AG09319 (cell line): ENCODE data around the gene SLC17A7.

Experiments used
- DNase-seq: peaks from one replicate; pipeline ENCODE4 v3.0.0-alpha.2; 2010; ENCODE audit warnings: low read depth; ENCODE audit errors: extremely low read depth
- CTCF ChIP-seq: IDR thresholded peaks from 2 replicates; pipeline ENCODE4 v1.5.1; 2011; ENCODE audit warnings: low read depth, mild to moderate bottlenecking, inconsistent platforms, low read length, moderate library complexity

Gene SLC17A7

DNA sequence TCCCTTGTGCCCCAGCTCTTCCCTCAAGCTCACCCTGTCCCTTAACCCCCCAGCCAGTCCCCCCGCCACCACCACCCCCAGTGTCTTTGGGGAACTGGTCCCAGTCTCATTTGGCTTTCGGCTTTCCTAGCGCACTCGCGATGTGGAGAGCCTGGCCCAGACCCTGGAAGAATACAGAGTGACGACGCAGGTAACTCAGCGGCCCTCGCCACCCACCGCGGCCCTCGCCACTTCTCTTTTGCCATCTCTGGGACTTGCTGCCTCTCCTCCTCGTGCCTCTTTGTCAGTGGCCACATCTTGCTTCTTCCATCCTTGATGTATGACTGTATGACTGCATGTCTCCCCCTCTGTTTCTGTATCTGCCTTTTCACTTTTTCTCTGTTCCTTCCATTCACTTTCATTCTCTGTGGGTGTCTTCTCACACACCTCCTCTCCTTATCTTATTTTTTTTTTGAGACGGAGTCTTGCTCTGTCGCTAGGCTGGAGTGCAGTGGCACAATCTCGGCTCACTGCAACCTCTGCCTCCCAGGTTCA is 33.8 kb downstream of the SLC17A7 start:
- TF ChIP-seq CTCF, result no peak

DNA sequence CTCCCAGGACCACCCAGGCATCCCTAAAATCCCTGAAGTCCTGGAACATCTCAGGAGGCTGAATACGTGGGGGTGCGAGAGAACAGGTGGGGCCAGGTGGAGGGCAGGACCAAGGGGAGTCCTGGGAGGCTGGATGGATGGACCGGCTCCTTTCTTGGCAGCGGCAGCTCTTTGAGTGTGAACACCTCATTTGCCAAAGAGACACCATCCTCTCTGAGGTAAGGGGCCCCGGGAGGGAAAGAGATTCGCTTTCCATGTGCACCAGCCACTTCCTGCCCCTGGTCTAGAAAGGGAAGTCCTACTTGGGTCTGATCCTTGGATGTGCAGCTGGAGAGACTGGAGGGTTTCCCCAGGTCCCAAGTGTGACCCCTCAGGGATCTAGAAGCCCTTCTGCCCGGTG is 34.2 kb downstream of the SLC17A7 start:
- no peak for DNase-seq
- no peak for TF ChIP-seq CTCF

More for the DNA sequence above, 33.8 kb downstream of the SLC17A7 start:
- no peak for DNase-seq

DNA sequence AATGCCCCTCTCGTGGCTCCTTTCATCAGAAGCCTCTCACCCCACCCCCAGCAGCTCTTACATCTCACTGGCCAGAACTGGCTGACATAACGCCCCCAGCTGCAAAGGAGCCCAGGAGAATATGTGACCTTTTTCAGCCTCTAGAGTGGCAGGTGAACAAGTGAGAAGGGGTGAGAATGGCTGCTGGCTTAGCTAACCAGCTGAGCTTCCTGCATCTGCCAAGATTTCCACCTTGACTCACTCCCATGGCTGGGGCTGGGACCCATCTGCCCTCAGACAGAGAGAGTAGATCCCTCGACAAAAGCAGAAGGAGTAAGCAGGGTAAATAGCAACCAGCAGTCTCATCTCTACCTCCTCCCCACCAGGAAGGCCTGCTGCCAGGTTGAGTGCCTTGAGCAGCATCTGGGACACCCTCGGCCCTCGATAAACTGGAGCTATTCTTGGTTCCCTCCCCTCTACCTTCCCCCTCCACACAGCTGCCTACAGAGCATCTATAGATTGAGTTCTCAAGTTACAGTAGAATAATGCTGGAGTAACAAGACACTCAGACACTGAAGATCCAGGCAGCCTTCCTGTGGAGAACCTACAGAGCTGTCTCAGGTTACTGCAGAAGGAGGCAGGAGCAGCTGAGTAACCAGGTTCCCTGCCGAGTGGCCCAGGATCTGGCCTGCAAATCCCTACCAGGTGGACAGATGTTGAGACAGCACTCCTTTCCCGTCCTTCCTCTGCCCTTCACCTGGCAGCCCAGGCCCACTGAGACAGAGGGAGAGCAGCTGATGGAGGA is 37.7 kb downstream of the SLC17A7 start:
- TF ChIP-seq CTCF, result no peak
- no peak for DNase-seq

DNA sequence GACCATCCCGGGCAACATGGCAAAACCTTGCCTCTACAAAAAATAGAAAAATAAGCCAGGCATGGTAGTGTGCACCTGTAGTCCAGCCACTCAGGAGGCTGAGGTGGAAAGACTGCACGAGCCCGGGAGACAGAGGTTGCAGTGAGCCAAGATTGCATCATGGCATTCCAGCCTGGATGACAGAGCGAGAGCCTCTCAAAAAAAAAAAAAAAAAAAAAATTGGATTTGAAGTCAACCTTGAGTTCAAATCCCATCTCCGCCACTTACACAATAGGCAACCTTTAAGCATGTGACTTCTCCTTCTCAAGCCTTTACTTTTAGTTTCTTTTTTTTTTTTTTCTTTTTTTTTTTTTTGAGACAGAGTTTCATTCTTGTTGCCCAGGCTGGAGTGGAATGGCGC is 41.3 kb downstream of the SLC17A7 start:
- DNase-seq, result no peak
- TF ChIP-seq CTCF, result no peak

DNA sequence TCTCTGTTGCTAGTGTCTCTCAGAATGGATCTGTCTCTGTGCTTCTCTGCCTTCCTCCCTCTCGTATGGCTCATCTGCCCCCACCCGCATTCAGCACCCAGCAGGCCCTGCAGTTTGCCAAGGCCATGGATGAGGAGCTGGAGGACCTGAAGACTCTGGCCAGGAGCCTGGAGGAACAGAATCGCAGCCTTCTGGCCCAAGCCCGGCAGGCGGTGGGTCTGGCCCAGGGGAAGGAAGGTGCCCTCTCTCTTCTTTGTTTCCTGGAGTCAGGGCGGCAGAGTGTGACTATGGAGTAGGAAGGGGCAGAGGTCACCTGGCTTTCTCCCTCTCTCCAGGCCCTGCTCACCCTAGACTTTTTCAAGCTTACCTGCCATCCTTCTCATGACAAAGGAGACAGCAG is 42.4 kb downstream of the SLC17A7 start:
- TF ChIP-seq CTCF, result no peak
- no peak for DNase-seq

DNA sequence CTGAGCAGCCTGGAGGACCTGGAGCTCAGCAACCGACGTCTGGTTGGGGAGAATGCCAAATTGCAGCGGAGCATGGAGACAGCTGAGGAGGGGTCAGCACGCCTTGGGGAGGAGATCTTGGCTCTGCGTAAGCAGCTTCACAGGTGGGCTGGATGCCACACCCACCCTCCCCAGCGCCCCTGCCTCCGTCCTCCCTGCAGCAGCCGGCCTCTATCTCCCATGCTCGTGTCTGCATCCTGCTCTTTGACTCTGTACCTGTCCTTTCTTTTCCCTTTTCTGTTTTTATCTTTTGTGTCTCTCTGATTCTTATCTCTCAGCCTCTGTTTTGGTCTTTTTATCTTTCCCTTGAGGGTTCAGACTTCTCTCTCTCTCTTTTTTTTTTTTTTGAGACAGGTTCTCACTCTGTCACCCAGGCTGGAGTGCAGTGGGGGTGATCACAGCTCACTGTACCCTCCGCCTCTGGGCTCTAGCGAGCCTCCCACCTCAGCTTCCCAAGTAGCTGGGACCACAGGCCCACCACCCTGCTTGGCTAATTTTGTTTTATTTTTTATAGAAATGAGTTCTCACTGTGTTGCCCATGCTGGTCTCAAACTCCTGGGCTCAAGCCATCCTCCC is 43.2 kb downstream of the SLC17A7 start:
- no peak for DNase-seq
- no peak for TF ChIP-seq CTCF
